Duodenal mucosa (tissue), 2 donors: ENCODE data around the gene FBLN2.

Source experiments
- H3K27ac ChIP-seq: one replicate; pipeline ENCODE4 v1.7.0; 2013; ENCODE audit warnings: low read depth, low read length
- H3K27me3 ChIP-seq, 2 donors: one replicate each; pipeline ENCODE4 v1.7.0; 2013; ENCODE audit warnings: low read length in 2 of 2, control low read depth in 1 of 2; ENCODE audit not compliant: insufficient read depth in 2 of 2, control insufficient read depth in 1 of 2
- H3K36me3 ChIP-seq, 2 donors: one replicate each; pipeline ENCODE4 v1.7.0; 2013; ENCODE audit warnings: low read length in 2 of 2, control low read depth in 1 of 2; ENCODE audit not compliant: insufficient read depth in 2 of 2, control insufficient read depth in 1 of 2
- H3K4me1 ChIP-seq, 2 donors: one replicate each; pipeline ENCODE4 v1.7.0; 2013; ENCODE audit warnings: low read length in 2 of 2, control low read depth in 1 of 2; ENCODE audit not compliant: insufficient read depth in 2 of 2, control insufficient read depth in 1 of 2
- H3K4me3 ChIP-seq, 2 donors: one replicate each; pipeline ENCODE4 v1.7.0; 2013; ENCODE audit warnings: low read length in 2 of 2, low read depth in 1 of 2
- H3K9ac ChIP-seq, 2 donors: one replicate each; pipeline ENCODE4 v1.7.0; 2013; ENCODE audit warnings: low read length in 2 of 2, low read depth in 1 of 2
- H3K9me3 ChIP-seq, 2 donors: one replicate each; pipeline ENCODE4 v1.7.0; 2013; ENCODE audit warnings: low read length in 2 of 2, control low read depth in 1 of 2; ENCODE audit not compliant: control insufficient read depth in 1 of 2

FBLN2 gene

DNA sequence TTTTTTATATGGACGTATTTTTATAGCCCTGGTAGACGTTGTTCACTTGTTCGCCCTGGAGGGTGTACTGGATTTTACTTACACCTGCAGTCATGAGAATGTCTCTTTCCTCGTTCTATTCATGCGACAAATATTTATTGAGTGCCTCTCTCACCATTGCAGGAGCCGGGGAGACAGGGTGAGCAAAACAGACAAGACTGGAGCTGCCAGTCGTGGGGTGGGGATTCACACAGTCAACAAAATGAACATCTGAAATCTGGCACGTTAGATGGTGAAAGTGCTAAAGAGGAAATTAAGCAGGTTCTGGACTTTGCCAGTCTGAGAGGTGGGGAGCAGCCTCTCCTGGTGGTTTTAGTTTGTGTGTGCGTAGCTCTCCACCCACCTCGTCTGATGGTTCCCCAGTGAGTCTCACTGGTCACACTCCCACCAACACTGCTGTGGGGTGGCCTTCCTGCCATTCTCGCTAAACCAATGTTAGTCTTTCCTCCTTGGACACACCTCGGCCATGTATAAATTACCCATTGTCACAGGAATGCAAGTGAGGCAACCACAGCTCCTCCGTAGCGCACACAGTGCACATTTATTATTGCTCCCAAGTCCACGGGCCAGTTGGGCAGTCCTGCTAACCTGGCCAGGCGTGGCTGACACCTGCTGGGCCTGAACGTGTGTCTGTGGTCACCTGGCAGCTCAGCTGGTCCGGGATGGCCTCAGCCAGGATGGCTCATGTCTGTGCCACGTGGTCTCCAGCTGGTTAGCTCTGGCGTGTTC is 31.5 kb downstream of the FBLN2 start:
- no peaks in the 10 kb centered on the region for H3K9me3 ChIP-seq
- no peaks in the 10 kb centered on the region for H3K27me3 ChIP-seq
- no peaks in the 10 kb centered on the region for H3K4me1 ChIP-seq
- no peak overlapping the region for H3K9ac ChIP-seq
- H3K4me3 ChIP-seq, result no peak overlapping the region
- H3K27ac ChIP-seq, result no peak overlapping the region
- H3K36me3 ChIP-seq, result no peaks in the 10 kb centered on the region

DNA sequence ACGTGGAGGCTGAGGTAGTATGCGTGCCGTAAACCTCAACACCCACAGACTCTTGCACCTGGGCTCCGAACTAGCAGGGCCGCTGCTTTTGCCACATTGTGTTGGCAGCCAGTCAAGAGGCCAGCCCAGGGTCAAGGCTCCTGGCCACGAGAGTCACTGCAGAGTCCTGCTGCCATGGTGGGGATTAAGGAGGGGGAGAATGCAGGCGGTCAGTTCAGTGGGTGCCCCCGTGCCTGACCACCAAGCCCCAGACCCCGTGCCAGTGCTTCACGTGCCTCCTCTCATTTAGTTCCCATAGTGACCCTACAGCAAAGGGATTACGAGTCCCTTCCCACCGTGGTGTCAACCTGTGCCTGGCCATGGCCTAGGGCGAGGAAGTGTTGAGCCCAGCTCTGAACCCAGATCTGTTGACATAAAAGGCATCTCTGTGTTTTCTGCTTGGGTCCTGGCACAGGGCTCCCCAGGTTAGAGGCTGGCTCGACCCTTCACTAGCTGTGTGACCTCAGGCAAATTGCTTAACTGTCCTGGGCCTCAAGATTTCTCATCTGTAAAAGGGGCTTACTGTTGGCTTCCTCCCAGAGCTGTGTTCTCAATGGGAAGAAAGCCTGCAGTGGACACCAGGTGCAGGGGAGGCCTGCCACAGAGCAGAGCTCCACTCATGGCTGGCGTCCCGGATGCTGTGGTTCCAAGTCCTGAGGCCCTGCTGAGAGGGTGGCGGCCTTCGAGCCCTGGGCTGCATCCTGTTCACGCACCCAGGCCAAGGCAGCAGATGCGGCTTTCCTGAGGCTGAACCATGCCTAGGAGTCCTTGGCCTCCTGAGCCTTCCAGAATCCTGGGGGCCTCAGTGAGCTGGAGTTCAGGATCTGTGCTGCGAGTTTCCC is 32.8 kb downstream of the FBLN2 start:
- Histone ChIP-seq H3K9me3 (no peaks in the 10 kb centered on the region), H3K4me1 (no peaks in the 10 kb centered on the region), H3K9ac (no peak overlapping the region), H3K27me3 (no peaks in the 10 kb centered on the region), H3K36me3 (no peaks in the 10 kb centered on the region), H3K27ac (no peak overlapping the region), H3K4me3 (no peak overlapping the region)

DNA sequence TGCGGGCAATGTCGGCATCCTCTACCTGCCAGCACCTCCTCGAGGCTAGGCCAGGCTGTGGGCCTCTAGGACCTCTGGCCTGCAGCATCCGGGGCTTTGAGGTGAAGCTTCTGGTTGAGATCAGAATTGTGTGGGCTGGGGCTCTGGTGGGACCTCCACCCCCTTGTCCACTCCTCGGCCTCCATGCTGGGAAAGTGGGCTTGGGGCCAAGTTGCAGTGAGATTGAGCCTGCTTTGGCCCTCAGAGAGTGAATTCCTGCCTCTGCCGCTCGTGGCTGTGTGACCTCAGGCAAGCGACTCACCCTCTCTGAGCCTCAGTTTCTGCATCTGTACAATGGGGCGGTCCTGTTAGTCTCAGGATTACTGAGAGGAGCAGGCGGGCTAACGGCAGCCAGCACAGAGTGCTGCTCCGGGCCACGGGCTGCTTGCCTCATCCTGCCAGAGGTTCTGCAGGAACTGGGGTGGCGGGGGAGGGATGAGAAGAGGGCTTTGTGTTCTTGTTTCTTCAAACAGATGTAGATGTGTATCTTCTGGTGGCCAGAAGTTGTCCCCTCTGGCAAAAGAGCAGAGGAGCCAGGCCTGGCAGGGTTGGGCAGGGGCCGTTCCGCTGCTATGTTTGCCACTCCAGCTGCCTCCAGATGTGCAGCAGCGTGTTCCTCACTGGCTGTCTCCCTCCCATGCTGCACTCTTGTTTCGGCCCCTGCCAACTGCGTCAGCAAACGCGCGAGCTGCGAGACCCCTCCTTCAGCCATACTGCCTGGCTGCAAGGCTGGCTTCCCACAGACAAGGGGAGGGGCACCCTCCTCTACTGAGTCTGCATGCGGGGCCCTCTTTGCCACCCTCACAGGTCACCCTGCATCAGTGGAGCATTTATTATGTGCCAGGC is 33.7 kb downstream of the FBLN2 start:
- no peaks in the 10 kb centered on the region for H3K9me3 ChIP-seq
- no peak overlapping the region for H3K9ac ChIP-seq
- H3K27me3 ChIP-seq, result no peaks in the 10 kb centered on the region
- no peak overlapping the region for H3K27ac ChIP-seq
- no peak overlapping the region for H3K4me3 ChIP-seq
- no peaks in the 10 kb centered on the region for H3K4me1 ChIP-seq
- no peaks in the 10 kb centered on the region for H3K36me3 ChIP-seq

DNA sequence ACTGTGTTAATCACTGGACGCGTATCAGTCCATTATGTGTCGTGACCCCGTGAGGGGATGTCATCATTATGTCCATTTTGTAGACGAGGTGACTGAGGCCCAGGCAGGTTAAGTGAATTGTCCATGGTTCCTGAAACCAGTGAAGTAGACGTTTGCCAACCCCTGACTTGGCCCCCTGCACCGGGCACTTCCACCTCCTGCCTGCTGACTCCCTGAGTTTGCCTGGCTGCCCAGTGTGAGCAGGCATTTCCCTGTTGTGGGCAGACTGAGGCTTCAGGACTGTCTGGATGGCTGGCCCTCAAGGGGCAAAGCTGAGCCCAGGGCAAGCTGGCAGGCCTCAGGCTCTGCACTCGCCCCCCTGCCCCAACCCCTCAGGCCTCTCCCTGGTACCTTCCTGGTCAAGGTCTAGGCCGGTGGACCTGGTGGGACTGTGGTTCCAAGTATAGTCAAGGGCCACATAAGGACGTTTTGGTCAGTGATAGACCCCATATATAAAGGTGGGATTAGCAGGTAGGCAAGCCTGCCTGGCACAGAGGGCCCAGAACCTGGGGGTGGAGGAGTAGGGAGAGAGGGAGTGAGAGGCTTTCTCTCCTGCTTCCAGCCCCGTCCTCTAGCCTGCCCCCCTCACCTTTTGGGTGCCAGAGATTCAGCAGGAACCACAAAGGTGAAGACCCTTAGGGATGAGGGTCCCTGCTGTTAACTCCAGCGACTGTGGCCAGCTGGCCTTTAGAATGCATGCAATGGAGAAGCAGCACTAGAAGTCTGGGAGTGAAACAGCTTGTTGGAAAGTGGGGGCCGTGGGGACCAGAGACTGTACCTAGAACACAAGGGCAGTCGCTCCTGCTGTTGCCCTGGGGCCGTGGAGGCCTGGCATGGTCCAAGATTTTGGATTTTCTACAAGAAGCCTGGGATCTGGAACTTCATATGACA is 34.6 kb downstream of the FBLN2 start:
- Histone ChIP-seq H3K27ac (no peak overlapping the region), H3K9ac (no peak overlapping the region), H3K36me3 (no peaks in the 10 kb centered on the region), H3K27me3 (no peaks in the 10 kb centered on the region), H3K4me1 (no peaks in the 10 kb centered on the region), H3K9me3 (no peaks in the 10 kb centered on the region), H3K4me3 (no peak overlapping the region)

DNA sequence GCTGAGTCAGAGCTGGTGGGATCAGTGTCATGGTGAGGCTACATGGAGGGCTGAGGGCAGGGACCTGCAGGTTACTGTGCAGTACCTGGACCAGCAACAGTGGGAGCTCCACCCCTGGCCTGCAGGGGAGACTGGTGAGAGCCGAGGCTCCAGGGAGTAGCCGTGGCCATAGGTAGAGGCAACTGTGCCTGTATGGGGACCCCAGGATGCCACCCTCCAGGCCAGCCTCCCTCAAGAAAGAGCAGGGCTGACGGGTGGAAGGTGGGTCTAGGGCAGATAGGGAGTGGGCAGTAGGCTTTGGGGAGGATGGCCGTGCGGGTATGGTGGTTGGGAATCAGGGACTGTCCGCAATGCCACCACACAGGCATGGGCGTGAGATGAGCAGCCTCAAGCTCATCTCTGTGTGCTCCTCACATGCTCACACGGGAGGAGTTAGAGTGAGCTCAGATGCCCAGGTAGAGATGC is 35.5 kb downstream of the FBLN2 start:
- H3K27ac ChIP-seq, result no peak overlapping the region
- no peak overlapping the region for H3K9ac ChIP-seq
- no peak overlapping the region for H3K4me3 ChIP-seq
- H3K4me1 ChIP-seq, result no peaks in the 10 kb centered on the region
- H3K27me3 ChIP-seq, result no peaks in the 10 kb centered on the region
- no peaks in the 10 kb centered on the region for H3K36me3 ChIP-seq
- H3K9me3 ChIP-seq, result no peaks in the 10 kb centered on the region

DNA sequence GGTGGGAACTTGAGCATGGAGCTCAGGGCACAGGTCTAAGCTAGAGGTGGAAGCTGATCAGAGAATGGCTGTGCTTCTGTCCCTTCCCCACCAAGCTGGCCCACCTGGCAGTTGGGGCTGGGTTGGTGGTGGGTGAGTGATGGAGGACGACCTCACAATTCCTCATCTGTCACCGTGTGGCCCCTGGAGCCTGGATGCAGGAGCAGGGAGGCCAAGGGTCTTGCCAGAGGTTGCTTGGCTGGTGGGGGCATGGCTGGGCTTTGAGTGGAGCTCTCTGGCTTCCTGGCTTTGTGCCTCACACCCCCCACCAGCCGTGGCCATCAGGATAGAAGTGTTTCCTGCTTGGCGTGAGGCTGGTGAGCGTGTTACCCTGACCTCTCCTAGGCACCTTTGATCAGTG is 36.0 kb downstream of the FBLN2 start:
- no peak overlapping the region for H3K9ac ChIP-seq
- H3K4me3 ChIP-seq, result no peak overlapping the region
- H3K27ac ChIP-seq, result no peak overlapping the region

DNA sequence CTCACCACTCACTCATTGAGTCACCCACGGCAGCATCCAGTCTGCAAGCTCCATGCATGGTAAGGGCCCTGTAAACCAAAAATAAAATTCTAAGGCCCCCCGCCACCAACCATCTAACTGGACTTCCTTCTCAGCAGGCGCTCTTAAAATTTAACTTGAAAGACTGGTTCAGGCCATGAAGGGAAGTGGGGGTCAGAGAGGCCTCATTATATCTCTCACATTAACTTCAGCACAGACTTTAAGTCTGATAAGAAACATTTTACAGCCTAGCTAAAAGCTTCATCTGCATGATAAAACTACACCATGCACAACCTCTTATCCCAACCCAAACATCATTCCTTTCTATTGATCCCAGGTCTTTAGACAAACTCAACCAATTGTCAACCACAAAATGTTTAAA is 38.5 kb downstream of the FBLN2 start:
- Histone ChIP-seq H3K36me3 (no peaks in the 10 kb centered on the region), H3K9me3 (no peaks in the 10 kb centered on the region), H3K27ac (no peak overlapping the region), H3K9ac (no peak overlapping the region), H3K4me1 (no peaks in the 10 kb centered on the region), H3K4me3 (no peak overlapping the region), H3K27me3 (no peaks in the 10 kb centered on the region)

More for the DNA sequence above, 36.0 kb downstream of the FBLN2 start:
- Histone ChIP-seq H3K36me3 (no peaks in the 10 kb centered on the region), H3K9me3 (no peaks in the 10 kb centered on the region), H3K27me3 (no peaks in the 10 kb centered on the region), H3K4me1 (no peaks in the 10 kb centered on the region)

DNA sequence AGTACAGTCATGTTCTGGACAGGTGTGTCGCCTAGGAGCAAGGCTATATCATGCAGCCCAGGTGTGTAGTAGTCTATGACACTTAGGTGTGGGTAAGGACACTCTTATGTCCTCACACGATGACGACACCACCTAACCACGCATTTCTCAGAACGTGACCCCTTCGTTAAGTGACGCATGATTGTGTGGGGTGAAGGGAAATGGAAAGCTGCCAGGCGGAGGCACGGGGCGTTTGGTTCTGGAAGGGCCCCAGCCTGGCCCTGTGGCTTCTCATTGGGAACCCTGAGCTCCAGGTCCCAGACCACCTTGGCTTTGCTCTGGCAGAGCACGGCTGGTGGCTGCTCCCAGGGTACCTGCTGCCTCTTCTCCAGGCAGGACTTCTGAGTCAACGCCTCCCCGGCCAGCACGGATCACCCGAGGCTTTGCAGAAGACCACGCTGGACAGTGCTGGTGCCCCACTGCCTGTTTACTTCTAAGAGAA is 39.3 kb downstream of the FBLN2 start:
- no peak overlapping the region for H3K9ac ChIP-seq
- H3K27ac ChIP-seq, result no peak overlapping the region
- no peaks in the 10 kb centered on the region for H3K27me3 ChIP-seq
- H3K4me3 ChIP-seq, result no peak overlapping the region
- no peaks in the 10 kb centered on the region for H3K9me3 ChIP-seq
- H3K36me3 ChIP-seq, result no peaks in the 10 kb centered on the region
- no peaks in the 10 kb centered on the region for H3K4me1 ChIP-seq

DNA sequence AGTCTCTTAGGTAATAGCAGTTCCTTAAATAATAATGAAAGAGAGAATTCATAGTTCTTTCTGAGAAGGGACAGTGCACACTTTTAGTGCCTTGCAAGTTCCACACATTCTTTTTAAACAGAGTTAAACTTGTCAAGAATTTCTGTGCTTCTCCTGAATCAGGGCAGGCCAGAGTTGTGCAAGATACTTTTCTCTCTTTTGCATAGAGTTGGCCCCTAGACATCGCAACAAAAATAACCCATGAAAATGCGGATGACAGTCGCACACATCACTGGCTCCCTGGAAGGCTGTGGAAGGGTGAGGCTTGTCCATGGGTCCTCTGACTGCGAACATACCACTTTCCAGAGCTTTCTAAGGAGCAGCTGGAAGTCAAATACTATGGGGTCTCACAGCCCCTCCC is 40.1 kb downstream of the FBLN2 start:
- no peaks in the 10 kb centered on the region for H3K27me3 ChIP-seq
- no peaks in the 10 kb centered on the region for H3K36me3 ChIP-seq
- no peaks in the 10 kb centered on the region for H3K4me1 ChIP-seq
- no peaks in the 10 kb centered on the region for H3K9me3 ChIP-seq
- no peak overlapping the region for H3K9ac ChIP-seq
- H3K4me3 ChIP-seq, result no peak overlapping the region
- H3K27ac ChIP-seq, result no peak overlapping the region
